K562 (cell line): Measurements from ENCODE around the gene TMEM43. TPM values are rescaled to one million over a fixed set of nuclear protein-coding genes. Genes with fewer than 3 reads are reported as not detected.

ENCODE experiments used
- EGR1 ChIP-seq: fragments of 450-650 bp; conservative IDR thresholded peaks from 2 replicates; pipeline ENCODE4 v1.6.1; 2017; ENCODE audit warnings: mild to moderate bottlenecking
- ETV1 ChIP-seq: fragments of 450-650 bp; conservative IDR thresholded peaks from 2 replicates; pipeline ENCODE4 v1.6.1; 2016; ENCODE audit warnings: missing genetic modification characterization, control low read depth, low read depth, missing compliant biosample characterization
- ETV6 ChIP-seq, 3 experiments: fragments of 150-350 bp in 1 of 3; sonication (generic) in 1 of 3; formaldehyde crosslinking in 1 of 3; IDR thresholded peaks; 2 replicates each; pipeline versions ENCODE4 v1.6.1 to v1.8.0; 2014 to 2022; ENCODE audit warnings: borderline replicate concordance in 2 of 3, low read depth in 2 of 3, antibody characterized with exemption in 1 of 3, low read length in 1 of 3, mild to moderate bottlenecking in 1 of 3, missing genetic modification reagents in 1 of 3
- FOSL1 ChIP-seq: fragments of 200-800 bp; sonication (Bioruptor generic); conservative IDR thresholded peaks from 2 replicates; pipeline ENCODE4 v1.6.1; 2016; ENCODE audit warnings: missing genetic modification characterization, missing compliant biosample characterization
- GTF2E2 ChIP-seq: fragments of 200-800 bp; sonication (Bioruptor generic); IDR thresholded peaks from 2 replicates; pipeline ENCODE4 v1.6.1; 2016; ENCODE audit warnings: missing genetic modification characterization, missing compliant biosample characterization
- HDAC2 ChIP-seq: fragments of 450-650 bp; IDR thresholded peaks from 2 replicates; pipeline ENCODE4 v1.6.1; 2016; ENCODE audit warnings: mild to moderate bottlenecking
- HDGF ChIP-seq: fragments of 450-650 bp; IDR thresholded peaks from 2 replicates; pipeline ENCODE4 v1.6.1; 2016
- HINFP ChIP-seq: fragments of 450-650 bp; conservative IDR thresholded peaks from 2 replicates; pipeline ENCODE4 v1.6.1; 2016; ENCODE audit warnings: missing genetic modification characterization, low read depth, mild to moderate bottlenecking, control low read depth, missing compliant biosample characterization
- JUN ChIP-seq, 2 experiments: sonication (generic) in 1 of 2; formaldehyde crosslinking in 1 of 2; IDR thresholded peaks; 2 replicates each; pipeline versions ENCODE4 v1.6.1 to v1.8.0; 2012 to 2022; ENCODE audit warnings: borderline replicate concordance in 2 of 2, mild to moderate bottlenecking in 2 of 2, improper control_type of control experiment in 1 of 2, low read depth in 1 of 2, low read length in 1 of 2, missing genetic modification reagents in 1 of 2
- JUND ChIP-seq, 2 experiments: IDR thresholded peaks; 2 replicates in 1 of 2; 3 replicates in 1 of 2; pipeline ENCODE4 v1.6.1; 2011; ENCODE audit warnings: borderline replicate concordance in 2 of 2, low read depth in 2 of 2, low read length in 2 of 2, improper control_type of control experiment in 1 of 2, missing biosample characterization in 1 of 2, missing genetic modification characterization in 1 of 2, missing genetic modification reagents in 1 of 2
- KDM4B ChIP-seq, 2 experiments: fragments of 450-650 bp in 1 of 2; sonication (generic) in 1 of 2; IDR thresholded peaks; 2 replicates each; pipeline ENCODE4 v1.6.1; 2016 to 2017; ENCODE audit warnings: borderline replicate concordance in 2 of 2, antibody characterized with exemption in 1 of 2, low read depth in 1 of 2, mild to moderate bottlenecking in 1 of 2
- MCM3 ChIP-seq: fragments of 450-650 bp; IDR thresholded peaks from 2 replicates; pipeline ENCODE4 v1.6.1; 2016
- MYNN ChIP-seq, 2 experiments: sonication (generic); formaldehyde crosslinking in 1 of 2; IDR thresholded peaks; 2 replicates each; pipeline versions ENCODE4 v1.5.0 to v1.6.1; 2016 to 2020; ENCODE audit warnings: antibody characterized with exemption in 1 of 2, missing genetic modification reagents in 1 of 2
- NR2C1 ChIP-seq, 2 experiments: fragments of 450-650 bp; IDR thresholded peaks; 2 replicates each; pipeline ENCODE4 v1.6.1; 2017; ENCODE audit warnings: mild to moderate bottlenecking in 2 of 2, antibody characterized with exemption in 1 of 2, inconsistent platforms in 1 of 2, missing compliant biosample characterization in 1 of 2, missing genetic modification characterization in 1 of 2
- NR3C1 ChIP-seq: sonication (generic); formaldehyde crosslinking; IDR thresholded peaks from 2 replicates; pipeline ENCODE4 v1.8.1; 2022; ENCODE audit warnings: missing genetic modification reagents
- OTX1 ChIP-seq: fragments of 450-650 bp; formaldehyde crosslinking; IDR thresholded peaks from 2 replicates; pipeline ENCODE4 v1.4.0; 2022; ENCODE audit warnings: mild to moderate bottlenecking
- PCBP1 ChIP-seq: fragments of 200-400 bp; formaldehyde crosslinking; IDR thresholded peaks from 2 replicates; pipeline ENCODE4 v1.6.1; 2018; ENCODE audit warnings: mild to moderate bottlenecking, low read depth, low read length; ENCODE audit not compliant: poor library complexity, severe bottlenecking
- PHF20 ChIP-seq: fragments of 450-650 bp; IDR thresholded peaks from 2 replicates; pipeline ENCODE4 v1.6.1; 2018; ENCODE audit not compliant: partially characterized antibody
- RBM14 ChIP-seq: fragments of 200-400 bp; formaldehyde crosslinking; IDR thresholded peaks from 2 replicates; pipeline ENCODE4 v1.6.1; 2018; ENCODE audit warnings: low read depth, mild to moderate bottlenecking, low read length, moderate library complexity, borderline replicate concordance; ENCODE audit not compliant: insufficient read depth
- XRCC5 ChIP-seq: fragments of 200-400 bp; formaldehyde crosslinking; IDR thresholded peaks from 2 replicates; pipeline ENCODE4 v1.6.1; 2017; ENCODE audit warnings: low read depth, mild to moderate bottlenecking, low read length
- ZNF584 ChIP-seq: fragments of 200-800 bp; sonication (Bioruptor generic); IDR thresholded peaks from 2 replicates; pipeline ENCODE4 v1.6.1; 2016; ENCODE audit warnings: low read depth, mild to moderate bottlenecking, missing genetic modification characterization, missing compliant biosample characterization
- polyA plus RNA-seq, 8 experiments: library from polyadenylated mRNA; depleted of rRNA in 4 of 8; stranded (reverse) in 5 of 8; unstranded in 3 of 8; fragments of >200 nt; fragmentation: Nextera tagmentation in 2 of 8; fragmentation: Illumina TruSeq in 1 of 8; extraction: Ambion mirVana in 2 of 8; extraction: Trizol in 1 of 8; gene quantifications; 2 replicates each; pipeline versions ENCODE4 v1.2.1 to v1.2.3, GENCODE V29; 2011 to 2014; ENCODE audit warnings: inconsistent platforms in 1 of 8, missing spikeins in 1 of 8
- total RNA-seq, 7 experiments: library from RNA; depleted of rRNA in 6 of 7; stranded (reverse); fragments of >200 nt in 6 of 7; fragmentation: Illumina TruSeq in 2 of 7; extraction: Trizol in 2 of 7; gene quantifications; 2 replicates each; pipeline versions ENCODE4 v1.2.1 to v1.2.3, GENCODE V29; 2011 to 2021; ENCODE audit warnings: low replicate concordance in 1 of 7
- TF ChIP-seq, protein P1 (sequence below): fragments of 450-650 bp; IDR thresholded peaks from 2 replicates; pipeline ENCODE4 v1.6.1; 2016; ENCODE audit warnings: borderline replicate concordance

Gene TMEM43
- total and polyA plus RNA-seq, 9 of the 15 experiments (the other 6 are each of a cell fraction or from before 2014, with no cell fraction given), result 16.7 to 46.1 (median 35.7) TPM

- TF ChIP-seq ETV6 (IDR thresholded peaks at IDR 0.05; ENCODE audit: borderline replicate concordance in 1 of 2, low read depth in 2 of 2, low read length in 1 of 2), result peak in 1 of 2 experiments; percentile 67; a peak in 1 of 4 replicates
- TF ChIP-seq ETV6 (CRISPR knock-in tag; IDR thresholded peaks at IDR 0.05; ENCODE audit: borderline replicate concordance), result no peak
- no peak for TF ChIP-seq RBM14
- 0 out of 2 replicates have a peak, but pooled peaks have one; percentile 12 for TF ChIP-seq FOSL1 (tag)
- peak; percentile 24; the same call in 1 of the 2 replicates for TF ChIP-seq GTF2E2 (tag)
- TF ChIP-seq HDGF, result no peak
- TF ChIP-seq JUND (IDR thresholded peaks at IDR 0.05; ENCODE audit: borderline replicate concordance, low read depth, low read length), result peak; percentile 40; the same call in 1 of the 2 replicates
- no peak for TF ChIP-seq JUND (tag; IDR thresholded peaks at IDR 0.05; ENCODE audit: borderline replicate concordance, low read depth, low read length)
- peak; percentile 96 for TF ChIP-seq NR2C1 (IDR thresholded peaks at IDR 0.05)
- peak; percentile 99 for TF ChIP-seq NR2C1 (tag; IDR thresholded peaks at IDR 0.05)
- TF ChIP-seq OTX1 (CRISPR knock-in tag), result 0 out of 2 replicates have a peak, but pooled peaks have one; percentile 70
- TF ChIP-seq, protein P1, sequence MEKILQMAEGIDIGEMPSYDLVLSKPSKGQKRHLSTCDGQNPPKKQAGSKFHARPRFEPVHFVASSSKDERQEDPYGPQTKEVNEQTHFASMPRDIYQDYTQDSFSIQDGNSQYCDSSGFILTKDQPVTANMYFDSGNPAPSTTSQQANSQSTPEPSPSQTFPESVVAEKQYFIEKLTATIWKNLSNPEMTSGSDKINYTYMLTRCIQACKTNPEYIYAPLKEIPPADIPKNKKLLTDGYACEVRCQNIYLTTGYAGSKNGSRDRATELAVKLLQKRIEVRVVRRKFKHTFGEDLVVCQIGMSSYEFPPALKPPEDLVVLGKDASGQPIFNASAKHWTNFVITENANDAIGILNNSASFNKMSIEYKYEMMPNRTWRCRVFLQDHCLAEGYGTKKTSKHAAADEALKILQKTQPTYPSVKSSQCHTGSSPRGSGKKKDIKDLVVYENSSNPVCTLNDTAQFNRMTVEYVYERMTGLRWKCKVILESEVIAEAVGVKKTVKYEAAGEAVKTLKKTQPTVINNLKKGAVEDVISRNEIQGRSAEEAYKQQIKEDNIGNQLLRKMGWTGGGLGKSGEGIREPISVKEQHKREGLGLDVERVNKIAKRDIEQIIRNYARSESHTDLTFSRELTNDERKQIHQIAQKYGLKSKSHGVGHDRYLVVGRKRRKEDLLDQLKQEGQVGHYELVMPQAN, result peak; percentile 96
- TF ChIP-seq JUN (IDR thresholded peaks at IDR 0.05; ENCODE audit: borderline replicate concordance, low read depth, low read length), result no peak
- TF ChIP-seq JUN (CRISPR knock-in tag; IDR thresholded peaks at IDR 0.05; ENCODE audit: borderline replicate concordance), result 0 out of 2 replicates have a peak, but pooled peaks have one; percentile 55
- TF ChIP-seq PCBP1, result peak; percentile 34
- TF ChIP-seq EGR1, result peak; percentile 13; the same call in 1 of the 2 replicates
- TF ChIP-seq HDAC2, result peak; percentile 72
- TF ChIP-seq ETV1 (tag), result peak; percentile 42; the same call in 1 of the 2 replicates
- 0 out of 2 replicates have a peak, but pooled peaks have one; percentile 12 for TF ChIP-seq MYNN (IDR thresholded peaks at IDR 0.05)
- no peak for TF ChIP-seq MYNN (CRISPR knock-in tag; IDR thresholded peaks at IDR 0.05)
- peak; percentile 25 for TF ChIP-seq PHF20
- peak; percentile 92 for TF ChIP-seq HINFP (tag)
- 0 out of 2 replicates have a peak, but pooled peaks have one; percentile 26 for TF ChIP-seq XRCC5
- TF ChIP-seq NR3C1 (CRISPR knock-in tag), result peak; percentile 42; the same call in 1 of the 2 replicates
- TF ChIP-seq ZNF584 (CRISPR knock-in tag), result no peak
- TF ChIP-seq KDM4B (IDR thresholded peaks at IDR 0.05; ENCODE audit: borderline replicate concordance in 2 of 2, low read depth in 1 of 2), result 0 out of 4 replicates have a peak, but pooled peaks of 1 of the 2 experiments have one; percentile 1
- no peak for TF ChIP-seq MCM3
These were observed 633 bp upstream of the TMEM43 start (continued) for GRCh38 chr3:14124223-14124614.
